Measurements from ENCODE around the gene MYH7. TPM values are rescaled to one million over a fixed set of nuclear protein-coding genes. Genes with fewer than 3 reads are reported as not detected.

MYH7 gene
- total RNA-seq, 1 donor from 2014 or later, result 0.12 TPM

GRCh38 chr14:23366426-23366921 is 69.0 kb downstream of the MYH7 start:
- intact Hi-C loops (cut with DNase I), result no loop called here

GRCh38 chr14:23365732-23366425 is 69.6 kb downstream of the MYH7 start:
- TF ChIP-seq CTCF (IDR thresholded peaks at IDR 0.05), result no peak
- intact Hi-C loops (cut with DNase I), result no loop called here
- peak overlapping the region; percentile 84 for H3K27ac ChIP-seq
- peak overlapping the region; percentile 59 for H3K4me3 ChIP-seq
- no peaks in the 10 kb centered on the region for H3K9me3 ChIP-seq
- ATAC-seq, result peak; percentile 73
- H3K4me1 ChIP-seq, result peaks cover 16% of the 10 kb centered on the region
- peaks cover 9% of the 10 kb centered on the region for H3K27me3 ChIP-seq
- H3K36me3 ChIP-seq, result no peaks in the 10 kb centered on the region
- no peak for DNase-seq

More at GRCh38 chr14:23366426-23366921, 69.0 kb downstream of the MYH7 start:
- Histone ChIP-seq H3K4me3 (peak overlapping the region; percentile 59), H3K4me1 (peaks cover 16% of the 10 kb centered on the region), H3K27ac (peak overlapping the region; percentile 84), H3K9me3 (no peaks in the 10 kb centered on the region), H3K36me3 (no peaks in the 10 kb centered on the region), H3K27me3 (peaks cover 9% of the 10 kb centered on the region)
- no peak for TF ChIP-seq CTCF (IDR thresholded peaks at IDR 0.05)
- peak; percentile 82 for DNase-seq
- peak; percentile 66 for ATAC-seq

DNA sequence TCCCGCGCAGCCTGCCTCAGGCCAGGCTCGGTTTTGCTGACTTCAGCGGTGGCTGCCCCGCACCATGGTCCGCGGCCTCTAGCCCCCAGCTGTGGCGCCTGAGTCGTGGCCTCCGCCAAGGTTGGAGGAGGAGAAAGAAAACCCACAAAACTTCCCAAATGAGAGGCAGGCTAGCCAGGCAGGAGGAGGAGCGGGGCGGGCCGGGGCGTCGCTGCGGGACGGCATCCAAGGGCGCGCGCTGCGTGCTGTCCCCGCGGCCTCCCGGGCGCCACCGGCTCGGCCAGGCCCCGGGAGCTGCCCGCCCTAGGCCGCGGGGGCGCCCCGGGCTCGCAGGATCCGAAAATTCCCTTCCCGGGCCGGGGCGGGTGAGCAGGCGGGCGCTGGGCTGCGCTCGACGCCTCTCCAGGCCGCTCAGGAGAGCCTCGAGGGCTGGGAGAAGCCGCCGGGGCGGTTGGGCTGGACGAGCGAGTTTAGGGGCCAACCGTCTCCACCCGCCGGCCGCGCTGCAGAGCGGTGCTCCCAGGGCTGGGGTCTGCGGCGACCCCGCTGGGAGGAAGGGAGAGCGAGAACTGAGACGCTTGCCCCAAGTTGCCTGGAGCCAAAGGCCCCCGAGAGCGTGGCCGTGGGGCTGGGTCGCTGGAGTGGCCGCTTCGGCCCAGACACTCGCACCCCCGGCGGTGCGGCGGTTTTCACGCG is 70.3 kb downstream of the MYH7 start, which contains the start of gene EFS:
TSS of gene EFS (minus strand) at position 137 of the 696 bp plus-strand sequence. CDS start 147 bp downstream, outside the sequence.
- no peak for DNase-seq

GRCh38 chr14:23364164-23365035 is 71.1 kb downstream of the MYH7 start:
- Histone ChIP-seq H3K27me3 (peaks cover 9% of the 10 kb centered on the region), H3K4me3 (peak overlapping the region; percentile 59), H3K36me3 (no peaks in the 10 kb centered on the region), H3K27ac (peak overlapping the region; percentile 84), H3K4me1 (peaks cover 16% of the 10 kb centered on the region), H3K9me3 (no peaks in the 10 kb centered on the region)
- TF ChIP-seq CTCF (IDR thresholded peaks at IDR 0.05), result no peak
- DNase-seq (no peak), ATAC-seq (no peak)
- intact Hi-C loops (cut with DNase I), result no loop called here

More for the DNA sequence above, 70.3 kb downstream of the MYH7 start, which contains the start of gene EFS:
- H3K27me3 ChIP-seq, result peaks cover 9% of the 10 kb centered on the region
- intact Hi-C loops (cut with DNase I), result no loop called here
- ATAC-seq, result peak; percentile 58
- no peaks in the 10 kb centered on the region for H3K9me3 ChIP-seq
- H3K36me3 ChIP-seq, result no peaks in the 10 kb centered on the region
- peak within 1 kb of the TSS; percentile 59 for H3K4me3 ChIP-seq
- peaks cover 16% of the 10 kb centered on the region for H3K4me1 ChIP-seq
- TF ChIP-seq CTCF (IDR thresholded peaks at IDR 0.05), result no peak
- H3K27ac ChIP-seq, result peak within 1 kb of the TSS; percentile 84

Small RNA genes lying within 50 kb of the gene (microRNA-seq; reads per million reads assigned to microRNA genes)
- gene MIR208A (ENCODE audit: borderline microRNAs expressed) (5.4 reads per million, percentile 31 among the genes with 10 or more reads in this experiment), gene MIR208B (ENCODE audit: borderline microRNAs expressed) (271 reads per million, percentile 75 among the genes with 10 or more reads in this experiment)

Other genes with a start within 250 kb of the MYH7 start
- not detected for gene RNF212B, start 197.7 kb downstream of the MYH7 start, total RNA-seq
- gene HOMEZ, start 149.5 kb downstream of the MYH7 start, total RNA-seq, result 11.0 TPM
- 14.6 TPM for gene PPP1R3E, start 132.8 kb downstream of the MYH7 start, total RNA-seq
- 53.0 TPM for gene BCL2L2, start 128.8 kb downstream of the MYH7 start, total RNA-seq
- 118 TPM for gene PABPN1, start 114.2 kb downstream of the MYH7 start, total RNA-seq
- gene SLC22A17, start 82.8 kb downstream of the MYH7 start, total RNA-seq, result 12.1 TPM
- gene EFS, start 70.5 kb downstream of the MYH7 start, total RNA-seq, result 10.4 TPM
- not detected for gene IL25, start 62.9 kb downstream of the MYH7 start, total RNA-seq
- gene CMTM5, start 58.6 kb downstream of the MYH7 start, total RNA-seq, result 0.96 TPM
- 3.4 TPM for gene MYH6, start 27.4 kb downstream of the MYH7 start, total RNA-seq
- gene NGDN, start 34.0 kb upstream of the MYH7 start, total RNA-seq, result 32.3 TPM
- gene ZFHX2, start 116.1 kb upstream of the MYH7 start, total RNA-seq, result 2.3 TPM
- 15.5 TPM for gene THTPA, start 120.6 kb upstream of the MYH7 start, total RNA-seq
- gene AP1G2, start 132.1 kb upstream of the MYH7 start, total RNA-seq, result 128 TPM
- 6.2 TPM for gene JPH4, start 143.1 kb upstream of the MYH7 start, total RNA-seq
- gene DHRS2, start 200.7 kb upstream of the MYH7 start, total RNA-seq, result 0.61 TPM

Measured in upper lobe of right lung (tissue), 1 donor.